ENCODE data around the gene NIP7. TPM values are rescaled to one million over a fixed set of nuclear protein-coding genes. Genes with fewer than 3 reads are reported as not detected.

Gene NIP7
- total RNA-seq, 1 experiment from 2014 or later: 62.1 TPM

GRCh38 chr16:69324585-69325253 is 14.9 kb upstream of the NIP7 start:
- DNase-seq (ENCODE audit: unreplicated experiment): no peak
- no peaks in the 10 kb centered on the region for H3K27me3 Mint-ChIP-seq (ENCODE audit: insufficient read depth, unreplicated experiment)
- no peaks in the 10 kb centered on the region for H3K9me3 Mint-ChIP-seq (ENCODE audit: unreplicated experiment)
- ChIA-PET CTCF (interaction anchor here (1.1 to 2.5 kb wide), 2 partner anchors 13 to 23 kb away, joined by 3 to 15 read pairs; partner anchors contain the start of gene VPS4A), POLR2A (interaction anchor here (0.7 to 9.0 kb wide), 3 partner anchors 15 to 446 kb away, joined by 3 to 114 read pairs (median 4); partner anchors contain the start of genes COG8 and NIP7)
- H3K4me1 Mint-ChIP-seq (ENCODE audit: insufficient read depth, unreplicated experiment): peaks cover 24% of the 10 kb centered on the region
- no peak overlapping the region for H3K27ac Mint-ChIP-seq (ENCODE audit: low read depth, unreplicated experiment)
- TSS peak; percentile 69 for BruUV-seq (replicated peaks)
- no peak for TF ChIP-seq CTCF (IDR thresholded peaks at IDR 0.05; ENCODE audit: unreplicated experiment)
- no peak overlapping the region for H3K4me3 Mint-ChIP-seq (ENCODE audit: unreplicated experiment)
- peaks cover 88% of the 10 kb centered on the region for H3K36me3 Mint-ChIP-seq (ENCODE audit: insufficient read depth, unreplicated experiment)
- intact Hi-C loops (cut with micrococcal nuclease): no loop called here

- no peaks in the 10 kb centered on the region for H3K9me3 Mint-ChIP-seq (ENCODE audit: unreplicated experiment)
- H3K36me3 Mint-ChIP-seq (ENCODE audit: insufficient read depth, unreplicated experiment): peaks cover 87% of the 10 kb centered on the region
- no peaks in the 10 kb centered on the region for H3K27me3 Mint-ChIP-seq (ENCODE audit: insufficient read depth, unreplicated experiment)
- no peak for TF ChIP-seq CTCF (IDR thresholded peaks at IDR 0.05; ENCODE audit: unreplicated experiment)
- intact Hi-C loops (cut with micrococcal nuclease): no loop called here
- DNase-seq (ENCODE audit: unreplicated experiment): no peak
- BruUV-seq (replicated peaks): no TSS peak
- no peak overlapping the region for H3K27ac Mint-ChIP-seq (ENCODE audit: low read depth, unreplicated experiment)
- peaks cover 24% of the 10 kb centered on the region for H3K4me1 Mint-ChIP-seq (ENCODE audit: insufficient read depth, unreplicated experiment)
- H3K4me3 Mint-ChIP-seq (ENCODE audit: unreplicated experiment): no peak overlapping the region
- ChIA-PET CTCF (interaction anchor here (0.6 to 2.1 kb wide), 4 partner anchors 15 to 796 kb away, joined by 3 to 12 read pairs (median 4); no protein-coding TSS in a partner anchor), POLR2A (interaction anchor here (0.6 to 9.0 kb wide), 6 partner anchors 10 to 445 kb away, joined by 3 to 114 read pairs (median 4); partner anchors contain the start of genes COG8, NIP7 and VPS4A)
Observed at GRCh38 chr16:69325784-69326171, 13.8 kb upstream of the NIP7 start.

- Mint-ChIP-seq H3K36me3 (ENCODE audit: insufficient read depth, unreplicated experiment) (peaks cover 81% of the 10 kb centered on the region), H3K4me1 (ENCODE audit: insufficient read depth, unreplicated experiment) (peaks cover 24% of the 10 kb centered on the region), H3K9me3 (ENCODE audit: unreplicated experiment) (no peaks in the 10 kb centered on the region), H3K27ac (ENCODE audit: low read depth, unreplicated experiment) (no peak overlapping the region), H3K27me3 (ENCODE audit: insufficient read depth, unreplicated experiment) (no peaks in the 10 kb centered on the region), H3K4me3 (ENCODE audit: unreplicated experiment) (peak overlapping the region; percentile 31)
- DNase-seq (ENCODE audit: unreplicated experiment): no peak
- TF ChIP-seq CTCF (IDR thresholded peaks at IDR 0.05; ENCODE audit: unreplicated experiment): no peak
- CTCF ChIA-PET: interaction anchor here (0.6 to 2.1 kb wide), 5 partner anchors 16 to 202 kb away, joined by 3 to 12 read pairs (median 3); no protein-coding TSS in a partner anchor
- BruUV-seq (replicated peaks): no TSS peak
- intact Hi-C loops (cut with micrococcal nuclease): no loop called here
- POLR2A ChIA-PET: interaction anchor here (0.6 to 9.0 kb wide), 4 partner anchors 11 to 530 kb away, joined by 3 to 114 read pairs (median 39); partner anchors contain the start of genes COG8, NIP7 and VPS4A
Observed at GRCh38 chr16:69326172-69326873, 13.2 kb upstream of the NIP7 start.

Measured in MCF 10A (cell line).